Endothelial cell (in vitro differentiated cells): Measurements from ENCODE around the gene ASCC1. TPM values are rescaled to one million over a fixed set of nuclear protein-coding genes. Genes with fewer than 3 reads are reported as not detected.

ENCODE experiments used
- DNase-seq: peaks from one replicate; pipeline ENCODE4 v3.0.0; 2021; ENCODE audit warnings: low spot score
- H3K27ac Mint-ChIP-seq: one replicate; pipeline ENCODE4 v1.8.0; 2021; ENCODE audit warnings: mixed read lengths, inconsistent platforms; ENCODE audit not compliant: unreplicated experiment
- H3K27me3 Mint-ChIP-seq: one replicate; pipeline ENCODE4 v1.8.0; 2021; ENCODE audit warnings: mild to moderate bottlenecking, moderate library complexity, mixed read lengths, inconsistent platforms; ENCODE audit not compliant: unreplicated experiment
- H3K36me3 Mint-ChIP-seq: one replicate; pipeline ENCODE4 v1.8.0; 2021; ENCODE audit warnings: mild to moderate bottlenecking, low read depth, mixed read lengths, inconsistent platforms; ENCODE audit not compliant: unreplicated experiment
- H3K4me1 Mint-ChIP-seq: one replicate; pipeline ENCODE4 v1.8.0; 2021; ENCODE audit warnings: mild to moderate bottlenecking, mixed read lengths, inconsistent platforms; ENCODE audit not compliant: unreplicated experiment
- H3K4me3 Mint-ChIP-seq: one replicate; pipeline ENCODE4 v1.8.0; 2021; ENCODE audit warnings: mild to moderate bottlenecking, mixed read lengths, inconsistent platforms; ENCODE audit not compliant: unreplicated experiment
- H3K9me3 Mint-ChIP-seq: one replicate; pipeline ENCODE4 v1.8.0; 2021; ENCODE audit warnings: mixed read lengths, inconsistent platforms; ENCODE audit not compliant: unreplicated experiment
- total RNA-seq: library from RNA; stranded (reverse); fragmentation: NEBNext Ultra II Directional; extraction: Animal tissue kit (Norgen Biotek cat#: 25700); gene quantifications from one replicate; pipeline ENCODE4 v1.2.1, GENCODE V29; 2021; ENCODE audit not compliant: unreplicated experiment
- TF ChIP-seq, protein P1 (sequence below): fragments of 200-600 bp; sonication (generic); IDR thresholded peaks from one replicate; pipeline ENCODE4 v1.5.0; 2021; ENCODE audit warnings: antibody characterized with exemption; ENCODE audit not compliant: unreplicated experiment

The ASCC1 gene
- total RNA-seq, 1 donor from 2014 or later: 32.1 TPM

- Mint-ChIP-seq H3K4me1 (peaks cover 42% of the 10 kb centered on the region), H3K27ac (no peak overlapping the region), H3K27me3 (peaks cover 1% of the 10 kb centered on the region), H3K4me3 (no peak overlapping the region), H3K9me3 (no peaks in the 10 kb centered on the region), H3K36me3 (no peaks in the 10 kb centered on the region)
- no peak for DNase-seq
- TF ChIP-seq, protein P1, sequence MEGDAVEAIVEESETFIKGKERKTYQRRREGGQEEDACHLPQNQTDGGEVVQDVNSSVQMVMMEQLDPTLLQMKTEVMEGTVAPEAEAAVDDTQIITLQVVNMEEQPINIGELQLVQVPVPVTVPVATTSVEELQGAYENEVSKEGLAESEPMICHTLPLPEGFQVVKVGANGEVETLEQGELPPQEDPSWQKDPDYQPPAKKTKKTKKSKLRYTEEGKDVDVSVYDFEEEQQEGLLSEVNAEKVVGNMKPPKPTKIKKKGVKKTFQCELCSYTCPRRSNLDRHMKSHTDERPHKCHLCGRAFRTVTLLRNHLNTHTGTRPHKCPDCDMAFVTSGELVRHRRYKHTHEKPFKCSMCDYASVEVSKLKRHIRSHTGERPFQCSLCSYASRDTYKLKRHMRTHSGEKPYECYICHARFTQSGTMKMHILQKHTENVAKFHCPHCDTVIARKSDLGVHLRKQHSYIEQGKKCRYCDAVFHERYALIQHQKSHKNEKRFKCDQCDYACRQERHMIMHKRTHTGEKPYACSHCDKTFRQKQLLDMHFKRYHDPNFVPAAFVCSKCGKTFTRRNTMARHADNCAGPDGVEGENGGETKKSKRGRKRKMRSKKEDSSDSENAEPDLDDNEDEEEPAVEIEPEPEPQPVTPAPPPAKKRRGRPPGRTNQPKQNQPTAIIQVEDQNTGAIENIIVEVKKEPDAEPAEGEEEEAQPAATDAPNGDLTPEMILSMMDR: no peak
Observed at GRCh38 chr10:72241691-72242252, 25.7 kb upstream of the ASCC1 start.

DNA sequence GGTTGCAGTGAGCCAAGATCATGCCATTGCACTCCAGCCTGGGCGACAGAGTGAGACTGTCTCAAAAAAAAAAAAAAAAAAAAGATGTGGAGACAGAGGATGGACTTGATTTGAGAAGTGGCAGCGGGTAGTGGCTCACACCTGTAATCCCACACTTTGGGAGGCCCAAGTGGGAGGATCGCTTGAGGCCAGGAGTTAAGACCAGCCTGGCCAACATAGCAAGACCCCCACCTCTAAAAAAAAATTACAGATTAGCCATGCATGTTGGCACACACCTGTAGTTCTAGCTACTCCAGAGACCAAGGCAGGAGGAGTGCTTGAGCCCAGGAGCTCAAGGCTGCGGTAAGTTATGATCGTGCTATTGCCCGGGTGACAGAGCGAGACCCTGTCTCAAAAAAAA is 24.3 kb upstream of the ASCC1 start:
- TF ChIP-seq, protein P1: no peak
- Mint-ChIP-seq H3K4me3 (no peak overlapping the region), H3K27me3 (peaks cover 1% of the 10 kb centered on the region), H3K4me1 (peaks cover 40% of the 10 kb centered on the region), H3K36me3 (no peaks in the 10 kb centered on the region), H3K27ac (no peak overlapping the region), H3K9me3 (no peaks in the 10 kb centered on the region)
- no peak for DNase-seq

DNA sequence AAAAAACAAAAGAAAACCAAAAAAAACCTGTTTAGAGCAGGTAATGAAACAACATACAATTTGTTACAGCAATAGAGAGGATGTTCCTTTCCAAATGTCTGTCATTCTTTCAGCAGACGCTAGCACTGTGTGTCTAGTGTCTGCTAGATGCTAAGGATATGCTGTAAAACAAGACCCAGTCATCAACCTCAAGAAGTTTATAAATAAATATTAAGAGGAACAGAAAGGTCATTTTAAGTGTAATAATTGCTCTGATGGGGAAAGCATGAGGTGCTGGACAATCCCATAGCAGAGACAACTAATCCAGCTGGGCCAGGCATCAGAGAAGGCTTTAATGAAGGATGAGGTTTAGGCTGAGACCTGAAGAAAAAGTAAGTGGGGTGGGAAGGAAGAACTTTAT is 23.3 kb upstream of the ASCC1 start:
- Mint-ChIP-seq H3K36me3 (no peaks in the 10 kb centered on the region), H3K4me3 (no peak overlapping the region), H3K27me3 (peaks cover 1% of the 10 kb centered on the region), H3K4me1 (peaks cover 35% of the 10 kb centered on the region), H3K9me3 (no peaks in the 10 kb centered on the region), H3K27ac (no peak overlapping the region)
- DNase-seq: no peak
- TF ChIP-seq, protein P1: no peak

DNA sequence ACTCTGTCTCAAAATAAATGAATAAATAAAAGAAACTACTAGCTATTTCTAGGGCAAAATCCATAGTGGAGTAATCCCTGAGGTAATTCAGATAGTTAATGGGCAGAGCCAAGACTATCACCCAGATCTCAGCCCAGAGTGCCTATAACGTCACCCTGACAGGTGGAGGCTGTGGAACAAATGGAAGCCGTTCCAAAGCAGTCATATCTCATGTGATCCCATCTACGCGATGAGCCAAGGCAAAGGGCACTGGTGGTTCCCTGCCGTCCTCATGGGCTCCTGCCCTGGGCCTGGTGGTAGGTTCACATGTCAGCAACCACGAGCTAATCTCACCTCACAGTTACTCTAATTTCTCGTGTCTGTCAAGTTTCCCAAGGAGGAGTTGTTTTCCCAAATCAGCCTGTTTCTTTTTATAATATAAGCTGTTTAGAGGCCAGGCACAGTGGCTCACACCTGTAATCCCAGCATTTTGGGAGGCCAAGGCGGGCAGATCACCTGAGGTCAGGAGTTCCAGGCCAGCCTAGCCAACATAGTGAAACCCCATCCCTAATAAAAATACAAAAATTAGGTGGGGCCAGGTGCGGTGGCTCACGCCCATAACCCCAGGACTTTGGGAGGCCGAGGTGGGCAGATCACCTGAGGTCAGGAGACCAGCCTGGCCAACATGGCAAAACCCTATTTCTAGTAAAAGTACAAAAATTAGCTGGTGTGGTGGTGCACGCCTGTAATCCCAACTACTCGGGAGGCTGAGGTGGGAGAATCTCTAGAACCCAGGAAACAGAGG is 22.5 kb upstream of the ASCC1 start:
- H3K27me3 Mint-ChIP-seq: peaks cover 1% of the 10 kb centered on the region
- no peaks in the 10 kb centered on the region for H3K9me3 Mint-ChIP-seq
- H3K4me3 Mint-ChIP-seq: no peak overlapping the region
- no peak for DNase-seq
- peaks cover 30% of the 10 kb centered on the region for H3K4me1 Mint-ChIP-seq
- H3K27ac Mint-ChIP-seq: no peak overlapping the region
- no peaks in the 10 kb centered on the region for H3K36me3 Mint-ChIP-seq
- TF ChIP-seq, protein P1: no peak
